Adrenal gland (tissue), 12 donors: ENCODE results near the gene SERPINA4. TPM values are rescaled to one million over a fixed set of nuclear protein-coding genes. Genes with fewer than 3 reads are reported as not detected.

Experiments
- DNase-seq, 7 donors: peaks; one replicate each; pipeline ENCODE4 v3.0.0-alpha.2; 2019 to 2020
- H3K27ac ChIP-seq, 5 donors: fragments of 200-600 bp; sonication (generic) in 4 of 5; 1 replicate in 3 of 5; 2 replicates in 2 of 5; pipeline versions ENCODE4 v1.5.1 to v1.8.0; 2016 to 2020; ENCODE audit warnings: mild to moderate bottlenecking in 1 of 5
- H3K27me3 ChIP-seq: fragments of 200-600 bp; 2 replicates; pipeline ENCODE4 v1.8.0; 2021
- H3K36me3 ChIP-seq, 2 donors: fragments of 200-600 bp; replicated peaks in 1 of 2; 1 replicate in 1 of 2; 2 replicates in 1 of 2; pipeline versions ENCODE4 v1.5.1 to v1.8.0; 2018 to 2022
- H3K4me1 ChIP-seq, 2 donors: fragments of 200-600 bp; replicated peaks in 1 of 2; 1 replicate in 1 of 2; 2 replicates in 1 of 2; pipeline versions ENCODE4 v1.5.1 to v1.8.0; 2018 to 2021
- H3K4me3 ChIP-seq, 4 donors: fragments of 200-600 bp; sonication (generic) in 3 of 4; one replicate each; pipeline ENCODE4 v1.5.1; 2016 to 2018
- H3K9me3 ChIP-seq, 3 donors: fragments of 200-600 bp; sonication (generic) in 1 of 3; replicated peaks in 1 of 3; 1 replicate in 2 of 3; 2 replicates in 1 of 3; pipeline versions ENCODE4 v1.5.1 to v1.8.0; 2016 to 2021
- POLR2A ChIP-seq, 2 donors: fragments of 450-650 bp; IDR thresholded peaks; one replicate each; pipeline ENCODE4 v1.6.1; 2017; ENCODE audit warnings: antibody characterized with exemption in 2 of 2, mild to moderate bottlenecking in 2 of 2, moderate library complexity in 1 of 2
- WGBS, 4 donors: extraction: QIAGEN DNeasy Blood & Tissue Kit in 2 of 4; methylation state at CpG; one replicate each; pipeline versions ENCODE4 v1.1.5 to v1.1.7; 2013 to 2017; 5-methylcytosine and 5-hydroxymethylcytosine counted together
- intact Hi-C, 2 donors: fragments of 100-400 bp; cut with DNase I; formaldehyde crosslinking; loops; one replicate each; pipeline versions ENCODE4 v1.14.1 to v1.15.0; 2022 to 2023
- polyA plus RNA-seq, 3 donors: library from polyadenylated mRNA; stranded (reverse); fragments of 200-250 nt in 2 of 3; fragments of 350-450 nt in 1 of 3; fragmentation: Illumina TruSeq in 1 of 3; extraction: RNeasy Lipid Tissue Mini Kit (QIAGEN cat#74804) in 1 of 3; gene quantifications; one replicate each; pipeline ENCODE4 v1.2.3, GENCODE V29; 2013 to 2014
- total RNA-seq, 9 donors: library from RNA; depleted of rRNA in 4 of 9; stranded (reverse); fragments of >200 nt in 4 of 9; fragments of 120-200 nt in 1 of 9; fragmentation: NEBNext Ultra II Directional in 1 of 9; extraction: Animal tissue kit (Norgen Biotek cat#: 25700) in 1 of 9; gene quantifications; one replicate each; pipeline versions ENCODE4 v1.1.0 to v1.2.4, GENCODE V29; 2013 to 2023
- TF ChIP-seq, protein P1 (sequence below), 6 experiments: fragments of 450-650 bp in 4 of 6; fragments of 200-600 bp in 2 of 6; sonication (generic) in 1 of 6; IDR thresholded peaks; 1 replicate in 5 of 6; 2 replicates in 1 of 6; pipeline versions ENCODE4 v1.5.1 to v1.8.0; 2016 to 2021; ENCODE audit warnings: antibody characterized with exemption in 6 of 6, mild to moderate bottlenecking in 2 of 6, moderate library complexity in 1 of 6
- donor health status: healthy with polysubstance abuse.
- donor health status: Bipolar disorder and iron deficiency.
- donor health status: DM: yes; HTN: yes; CAD: no.
- donor health status: DM: no; HTN: no; CAD: no.
- donor health status: DM: no; HTN: no; CAD: no.
- donor health status: DM: yes; HTN: yes; CAD: no.

Gene SERPINA4
- total and polyA plus RNA-seq, 12 donors: 0.06 to 0.31 (median 0.11) TPM; not detected in 9

DNA sequence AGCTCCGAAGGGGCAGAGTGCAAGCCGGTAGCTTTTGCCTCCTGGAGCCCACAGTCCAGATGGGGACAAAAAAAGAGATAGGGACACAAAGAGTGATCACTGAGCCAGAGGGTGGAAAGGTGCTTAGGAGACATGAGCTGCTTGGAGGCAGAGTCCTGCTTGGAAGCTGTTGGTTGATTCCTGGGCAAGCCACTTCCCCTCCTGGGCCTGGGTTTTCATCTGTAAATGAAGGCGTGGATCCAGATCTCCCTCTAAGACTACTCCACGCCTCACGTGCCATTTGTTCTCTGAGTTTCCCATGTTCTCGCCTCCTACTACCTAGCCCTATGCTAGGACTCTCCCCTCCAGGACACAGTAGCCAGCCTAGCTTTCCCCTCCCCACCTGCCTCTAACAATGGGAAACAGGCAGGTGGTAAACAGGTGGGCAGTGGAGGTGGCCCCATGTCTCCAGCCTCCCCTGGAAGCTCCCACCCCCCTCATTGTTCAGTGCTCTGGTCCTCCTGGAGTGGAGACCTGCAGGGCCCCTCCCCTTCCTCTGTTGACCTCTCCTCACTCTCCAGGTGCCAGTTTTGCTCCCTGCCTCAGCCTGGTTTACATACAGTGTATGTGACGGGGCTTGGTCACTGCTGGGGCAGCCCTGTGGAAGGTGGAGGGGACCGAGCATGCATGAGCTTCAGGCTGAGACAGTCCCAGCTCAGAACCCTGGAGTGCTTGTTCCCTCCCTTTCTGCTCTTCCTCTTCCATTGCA, 54.8 kb downstream of the SERPINA4 start:
- peak in 1 of 7 donors; percentile 10 for DNase-seq
- H3K27me3 ChIP-seq: no peaks in the 10 kb centered on the region
- TF ChIP-seq POLR2A (IDR thresholded peaks at IDR 0.05): no peak
- TF ChIP-seq, protein P1, sequence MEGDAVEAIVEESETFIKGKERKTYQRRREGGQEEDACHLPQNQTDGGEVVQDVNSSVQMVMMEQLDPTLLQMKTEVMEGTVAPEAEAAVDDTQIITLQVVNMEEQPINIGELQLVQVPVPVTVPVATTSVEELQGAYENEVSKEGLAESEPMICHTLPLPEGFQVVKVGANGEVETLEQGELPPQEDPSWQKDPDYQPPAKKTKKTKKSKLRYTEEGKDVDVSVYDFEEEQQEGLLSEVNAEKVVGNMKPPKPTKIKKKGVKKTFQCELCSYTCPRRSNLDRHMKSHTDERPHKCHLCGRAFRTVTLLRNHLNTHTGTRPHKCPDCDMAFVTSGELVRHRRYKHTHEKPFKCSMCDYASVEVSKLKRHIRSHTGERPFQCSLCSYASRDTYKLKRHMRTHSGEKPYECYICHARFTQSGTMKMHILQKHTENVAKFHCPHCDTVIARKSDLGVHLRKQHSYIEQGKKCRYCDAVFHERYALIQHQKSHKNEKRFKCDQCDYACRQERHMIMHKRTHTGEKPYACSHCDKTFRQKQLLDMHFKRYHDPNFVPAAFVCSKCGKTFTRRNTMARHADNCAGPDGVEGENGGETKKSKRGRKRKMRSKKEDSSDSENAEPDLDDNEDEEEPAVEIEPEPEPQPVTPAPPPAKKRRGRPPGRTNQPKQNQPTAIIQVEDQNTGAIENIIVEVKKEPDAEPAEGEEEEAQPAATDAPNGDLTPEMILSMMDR (IDR thresholded peaks at IDR 0.05): no peak
- intact Hi-C loops: no loop called here
- peaks cover 0 to 21% (median 0%) of the 10 kb centered on the region in 3 donors for H3K9me3 ChIP-seq
- H3K36me3 ChIP-seq: no peaks in the 10 kb centered on the region
- no peaks in the 10 kb centered on the region for H3K4me1 ChIP-seq
- no peak overlapping the region for H3K4me3 ChIP-seq
- no peak overlapping the region for H3K27ac ChIP-seq
- 84 to 93% (median 88%) methylated on average over 6 to 8 of the region's 8 CpGs for WGBS, 4 donors

DNA sequence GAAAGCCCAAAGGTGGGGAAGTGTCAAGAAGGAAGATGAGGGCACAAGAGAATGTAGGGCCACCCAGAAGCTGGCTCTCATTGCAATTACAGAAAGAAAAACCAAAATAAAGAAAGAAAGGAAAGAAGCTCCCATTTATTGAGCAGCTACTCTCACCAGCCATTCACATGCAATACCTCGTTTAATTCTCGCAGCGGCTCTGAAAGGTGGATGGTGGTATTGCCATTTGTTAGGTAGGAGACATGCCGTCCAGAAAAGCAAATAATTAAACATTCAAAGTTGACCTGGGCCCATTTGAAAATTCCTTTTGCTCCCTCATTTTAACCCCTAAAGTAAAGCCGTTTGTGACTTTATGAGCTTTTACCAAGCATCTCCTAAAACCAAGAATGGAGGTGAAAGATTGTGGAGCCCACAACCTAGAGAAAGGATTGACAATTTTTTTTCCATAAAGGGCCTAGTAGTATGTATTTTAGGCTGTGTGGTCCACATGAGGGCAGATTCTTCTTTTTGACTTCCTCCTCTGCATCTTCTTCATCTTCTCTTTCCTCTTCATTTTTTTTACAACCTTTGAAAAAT, 56.2 kb downstream of the SERPINA4 start:
- DNase-seq: no peak
- Histone ChIP-seq H3K4me3 (no peak overlapping the region), H3K27ac (no peak overlapping the region), H3K9me3 (peaks cover 0 to 21% (median 0%) of the 10 kb centered on the region in 3 donors), H3K4me1 (no peaks in the 10 kb centered on the region), H3K36me3 (no peaks in the 10 kb centered on the region), H3K27me3 (no peaks in the 10 kb centered on the region)
- intact Hi-C loops: no loop called here
- 83 to 89% (median 87%) methylated on average over 5 of the region's 5 CpGs for WGBS, 4 donors
- TF ChIP-seq, protein P1 (IDR thresholded peaks at IDR 0.05): no peak
- no peak for TF ChIP-seq POLR2A (IDR thresholded peaks at IDR 0.05)

DNA sequence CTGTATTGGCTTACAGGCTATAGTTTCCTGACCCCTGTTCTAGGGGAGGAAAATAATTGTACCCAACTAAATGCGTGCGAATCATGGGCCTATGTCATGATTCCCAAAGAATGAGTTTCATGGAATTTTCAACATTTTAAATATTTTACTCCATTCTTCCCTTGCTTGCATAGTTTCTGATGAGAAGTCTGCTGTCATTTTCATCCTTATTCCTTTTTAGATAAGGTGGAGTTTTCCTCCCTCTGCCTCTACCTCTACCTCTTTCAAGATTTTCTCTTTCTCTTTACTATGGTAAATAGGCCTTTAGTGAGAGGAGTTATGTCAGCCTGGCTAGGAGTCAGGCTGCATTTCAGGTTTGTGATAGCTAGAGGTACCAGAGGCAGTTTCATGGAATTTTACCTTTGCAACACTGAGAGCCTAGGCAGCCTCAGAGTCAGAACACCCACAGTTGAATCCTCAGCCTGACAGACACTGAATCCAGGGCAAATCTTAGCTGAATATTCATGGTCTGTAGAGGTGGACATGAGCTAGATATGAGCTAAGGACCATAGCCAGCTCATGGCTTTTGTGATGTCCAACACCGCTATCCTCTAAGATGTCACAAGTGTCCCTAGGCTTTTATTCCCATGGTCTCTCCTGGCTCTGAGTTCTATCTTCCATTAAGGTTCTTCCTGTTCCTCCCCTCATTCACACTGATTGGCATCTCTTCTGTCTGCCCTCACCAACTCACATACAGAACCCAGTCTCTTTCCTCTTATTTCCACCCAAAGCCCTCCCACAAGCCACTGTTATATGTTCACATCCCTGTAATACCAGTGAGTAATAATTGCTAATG, 57.0 kb downstream of the SERPINA4 start:
- Histone ChIP-seq H3K9me3 (peaks cover 0 to 21% (median 0%) of the 10 kb centered on the region in 3 donors), H3K27ac (no peak overlapping the region), H3K36me3 (no peaks in the 10 kb centered on the region), H3K4me3 (no peak overlapping the region), H3K27me3 (no peaks in the 10 kb centered on the region), H3K4me1 (no peaks in the 10 kb centered on the region)
- WGBS, 4 donors: 80 to 98% (median 94%) methylated on average over 3 of the region's 3 CpGs
- TF ChIP-seq, protein P1 (IDR thresholded peaks at IDR 0.05): no peak
- TF ChIP-seq POLR2A (IDR thresholded peaks at IDR 0.05): no peak
- intact Hi-C loops: no loop called here
- peak in 1 of 7 donors; percentile 0 for DNase-seq

DNA sequence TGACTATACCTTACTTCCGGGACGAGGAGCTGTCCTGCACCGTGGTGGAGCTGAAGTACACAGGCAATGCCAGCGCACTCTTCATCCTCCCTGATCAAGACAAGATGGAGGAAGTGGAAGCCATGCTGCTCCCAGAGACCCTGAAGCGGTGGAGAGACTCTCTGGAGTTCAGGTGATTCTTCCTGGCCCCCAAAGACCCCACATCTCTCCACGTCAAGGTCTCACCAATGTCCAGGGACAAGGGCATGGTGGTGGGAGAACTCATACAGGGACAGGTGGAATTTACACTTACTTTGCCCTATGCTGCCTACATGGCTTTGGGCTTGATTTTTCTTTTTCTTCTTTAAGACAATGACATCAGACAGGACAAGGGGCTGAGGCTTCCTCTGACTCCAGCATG, 58.1 kb downstream of the SERPINA4 start:
- DNase-seq: no peak
- intact Hi-C loops: no loop called here
- no peaks in the 10 kb centered on the region for H3K36me3 ChIP-seq

More for the DNA sequence above, 58.1 kb downstream of the SERPINA4 start:
- WGBS, 4 donors: 82 to 87% (median 87%) methylated on average over 6 of the region's 6 CpGs
- no peak for TF ChIP-seq POLR2A (IDR thresholded peaks at IDR 0.05)
- TF ChIP-seq, protein P1 (IDR thresholded peaks at IDR 0.05): no peak
- Histone ChIP-seq H3K27me3 (no peaks in the 10 kb centered on the region), H3K4me1 (no peaks in the 10 kb centered on the region), H3K9me3 (peaks cover 0 to 21% (median 0%) of the 10 kb centered on the region in 3 donors), H3K4me3 (no peak overlapping the region), H3K27ac (no peak overlapping the region)
